Stimulated activated CD4-positive, alpha-beta T cell treated with anti-CD3 and anti-CD28 coated beads, Interleukin-2, amount 100 ng/mL, for 24 hours (primary cell): ENCODE data around the gene SLC26A1.

Experiments
- DNase-seq, 2 donors: peaks; one replicate each; pipeline ENCODE4 v3.0.0-alpha.2; 2020

SLC26A1 gene

GRCh38 chr4:1028574-1029220 is 35.5 kb upstream of the SLC26A1 start:
- no peak for DNase-seq

GRCh38 chr4:1027915-1028238 is 34.7 kb upstream of the SLC26A1 start:
- no peak for DNase-seq

- DNase-seq = no peak
Measured at GRCh38 chr4:1027219-1027914, 34.2 kb upstream of the SLC26A1 start.

- peak; percentile 51 to 70 for DNase-seq
Measured at GRCh38 chr4:1026115-1026514, 32.9 kb upstream of the SLC26A1 start.

- no peak for DNase-seq
Measured at GRCh38 chr4:1024882-1025545, 31.8 kb upstream of the SLC26A1 start.

- no peak for DNase-seq
Measured at GRCh38 chr4:1023895-1024740, 30.9 kb upstream of the SLC26A1 start.

GRCh38 chr4:1023075-1023640 is 30.0 kb upstream of the SLC26A1 start:
- no peak for DNase-seq

- DNase-seq = no peak
Measured at GRCh38 chr4:1022739-1023066, 29.5 kb upstream of the SLC26A1 start.

- DNase-seq = no peak
Measured at GRCh38 chr4:1022051-1022738, 29.0 kb upstream of the SLC26A1 start.

GRCh38 chr4:1021386-1022050 is 28.3 kb upstream of the SLC26A1 start:
- no peak for DNase-seq

- no peak for DNase-seq
Measured at GRCh38 chr4:1019729-1020470, 26.7 kb upstream of the SLC26A1 start.

- no peak for DNase-seq
Measured at GRCh38 chr4:1019320-1019719, 26.1 kb upstream of the SLC26A1 start.

GRCh38 chr4:1018147-1019020 is 25.2 kb upstream of the SLC26A1 start:
- no peak for DNase-seq

- no peak for DNase-seq
Measured at GRCh38 chr4:1017706-1018105, 24.5 kb upstream of the SLC26A1 start.

GRCh38 chr4:1017211-1017610 is 24.0 kb upstream of the SLC26A1 start:
- DNase-seq = no peak

GRCh38 chr4:1015746-1016145 is 22.5 kb upstream of the SLC26A1 start:
- no peak for DNase-seq

- DNase-seq = no peak
Measured at GRCh38 chr4:1015179-1015578, 22.0 kb upstream of the SLC26A1 start.

GRCh38 chr4:1014291-1015167 is 21.3 kb upstream of the SLC26A1 start:
- DNase-seq = no peak
